Putamen (tissue), 1 donor: Measurements from ENCODE around the gene DGUOK.
"Not testable (repeated sequence)": the region's sequence is repeated elsewhere in the genome, so short reads cannot be mapped to it uniquely, and the experiment has no call there.

Experiments
- DNase-seq: peaks from one replicate; pipeline ENCODE4 v3.0.0-alpha.2; 2016; ENCODE audit warnings: low spot score

Gene DGUOK

DNA sequence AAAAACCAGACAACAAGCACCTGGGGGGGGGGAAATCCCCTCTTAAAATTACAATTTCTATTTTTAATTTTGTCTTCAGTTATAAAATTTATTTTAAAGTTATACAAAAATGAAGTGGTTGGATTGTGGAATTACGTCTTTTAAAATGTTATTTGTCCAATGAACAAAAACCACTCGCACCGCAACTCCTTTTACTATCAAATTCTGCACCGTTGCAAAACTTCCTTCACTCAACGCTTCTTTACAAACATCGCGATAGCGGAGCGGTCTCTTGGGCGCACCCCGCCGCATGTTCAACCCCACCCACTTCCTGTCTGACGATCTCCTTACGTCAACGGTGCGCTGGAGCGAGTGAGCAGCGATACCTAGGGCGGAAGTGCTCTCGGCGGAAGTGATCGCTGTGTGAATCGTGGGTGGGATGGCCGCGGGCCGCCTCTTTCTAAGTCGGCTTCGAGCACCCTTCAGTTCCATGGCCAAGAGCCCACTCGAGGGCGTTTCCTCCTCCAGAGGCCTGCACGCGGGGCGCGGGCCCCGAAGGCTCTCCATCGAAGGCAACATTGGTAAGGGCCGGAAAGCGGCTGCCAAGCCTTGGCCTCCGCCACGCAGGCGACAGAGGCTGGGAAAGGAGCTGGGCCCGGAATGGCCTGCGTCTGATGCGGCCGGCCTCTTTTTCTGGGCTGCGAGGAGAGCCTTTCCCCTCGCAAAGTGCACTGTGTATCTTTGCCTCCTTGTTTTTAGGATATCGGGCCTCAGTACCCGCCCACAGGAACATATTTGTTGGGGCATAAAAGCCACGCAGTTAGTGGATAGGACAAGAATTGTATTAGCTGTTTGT lies at the start of gene DGUOK:
TSS of gene DGUOK (plus strand) at position 388 of the 835 bp plus-strand sequence. CDS start at position 419, 31 bp downstream.
- DNase-seq, result peak; percentile 98

DNA sequence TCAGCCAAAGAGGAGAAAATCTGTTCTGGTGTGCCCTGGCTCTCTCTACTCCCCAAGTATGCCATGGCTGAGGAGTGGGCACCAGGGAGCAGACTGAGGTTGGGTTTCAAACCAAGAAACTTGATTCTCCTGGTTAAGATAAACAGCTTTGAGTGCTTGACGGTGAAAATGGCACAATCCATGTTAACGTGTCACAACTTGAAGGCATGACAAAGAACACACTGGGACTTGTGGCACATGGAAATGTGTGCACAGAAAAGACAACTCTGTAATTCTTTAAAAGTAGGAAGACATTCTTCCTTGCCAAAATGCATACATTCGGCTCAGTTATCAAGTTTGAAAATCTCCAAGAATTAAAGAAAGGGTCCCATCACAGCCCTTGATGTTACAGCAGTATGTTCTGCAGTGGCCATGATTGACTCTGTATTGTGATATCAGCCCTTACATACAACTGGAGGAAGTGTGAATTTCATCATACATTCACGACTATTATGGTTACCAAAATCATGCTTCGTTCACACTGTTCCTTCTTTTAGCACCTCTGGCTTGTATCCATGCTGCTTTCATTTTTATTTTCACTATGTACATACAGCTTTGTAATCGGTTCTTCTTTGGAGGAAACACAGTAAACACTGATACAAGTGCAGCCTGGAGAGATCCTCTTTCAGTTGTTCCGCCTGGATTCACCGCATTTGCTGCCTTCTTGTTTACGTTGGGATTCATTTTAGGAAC lies 49.4 kb upstream of the DGUOK start:
- no peak for DNase-seq

DNA sequence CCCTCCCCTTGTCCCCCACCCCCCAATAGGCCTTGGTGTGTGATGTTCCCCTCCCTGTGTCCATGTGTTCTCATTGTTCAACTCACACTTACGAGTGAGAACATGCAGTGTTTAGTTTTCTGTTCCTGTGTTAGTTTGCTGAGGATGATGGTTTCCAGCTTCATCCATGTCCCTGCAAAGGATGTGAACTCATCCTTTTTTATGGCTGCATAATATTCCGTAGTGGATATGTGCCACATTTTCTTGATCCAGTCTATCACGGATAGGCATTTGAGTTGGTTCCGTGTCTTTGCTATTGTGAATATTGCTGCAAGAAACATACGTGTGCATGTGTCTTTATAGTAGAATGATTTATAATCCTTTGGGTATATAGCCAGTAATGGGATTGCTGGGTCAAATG lies 48.7 kb upstream of the DGUOK start:
- DNase-seq, result not testable (repeated sequence)

DNA sequence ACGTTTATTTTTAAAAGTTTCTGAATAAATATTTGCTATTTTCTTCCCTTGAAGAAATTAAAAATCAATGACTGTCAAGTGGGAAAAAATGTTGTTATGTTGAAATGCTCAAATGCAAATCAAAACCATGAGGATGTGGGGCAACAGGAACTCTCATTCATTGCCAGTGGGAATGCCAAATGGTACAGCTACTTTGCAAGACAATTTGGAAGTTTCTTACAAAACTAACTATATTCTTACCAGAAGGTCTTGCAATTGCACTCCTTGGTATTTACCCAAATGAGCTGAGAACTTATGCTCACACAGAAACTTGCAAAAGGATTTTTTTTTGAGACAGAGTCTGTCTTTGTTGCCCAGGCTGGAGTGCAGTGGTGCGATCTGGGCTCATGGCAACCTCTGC lies 41.3 kb upstream of the DGUOK start:
- DNase-seq, result no peak

DNA sequence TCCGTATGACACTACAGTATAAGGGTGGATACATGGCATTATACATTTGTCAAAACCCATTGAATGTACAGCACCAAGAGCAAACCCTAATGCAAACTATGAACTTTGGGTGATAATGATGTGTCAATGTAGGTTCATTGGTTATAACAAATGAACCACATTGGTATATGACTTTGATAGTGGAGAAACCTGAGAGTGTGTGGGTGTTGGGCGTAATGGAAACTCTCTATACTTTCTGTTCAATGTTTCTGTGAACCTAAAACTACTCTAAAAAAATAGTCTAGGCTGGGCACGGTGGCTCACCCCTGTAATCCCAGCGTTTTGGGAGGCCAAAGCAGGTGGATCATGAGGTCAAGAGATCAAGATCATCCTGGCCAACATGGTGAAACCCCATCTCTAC lies 40.3 kb upstream of the DGUOK start:
- DNase-seq, result no peak

DNA sequence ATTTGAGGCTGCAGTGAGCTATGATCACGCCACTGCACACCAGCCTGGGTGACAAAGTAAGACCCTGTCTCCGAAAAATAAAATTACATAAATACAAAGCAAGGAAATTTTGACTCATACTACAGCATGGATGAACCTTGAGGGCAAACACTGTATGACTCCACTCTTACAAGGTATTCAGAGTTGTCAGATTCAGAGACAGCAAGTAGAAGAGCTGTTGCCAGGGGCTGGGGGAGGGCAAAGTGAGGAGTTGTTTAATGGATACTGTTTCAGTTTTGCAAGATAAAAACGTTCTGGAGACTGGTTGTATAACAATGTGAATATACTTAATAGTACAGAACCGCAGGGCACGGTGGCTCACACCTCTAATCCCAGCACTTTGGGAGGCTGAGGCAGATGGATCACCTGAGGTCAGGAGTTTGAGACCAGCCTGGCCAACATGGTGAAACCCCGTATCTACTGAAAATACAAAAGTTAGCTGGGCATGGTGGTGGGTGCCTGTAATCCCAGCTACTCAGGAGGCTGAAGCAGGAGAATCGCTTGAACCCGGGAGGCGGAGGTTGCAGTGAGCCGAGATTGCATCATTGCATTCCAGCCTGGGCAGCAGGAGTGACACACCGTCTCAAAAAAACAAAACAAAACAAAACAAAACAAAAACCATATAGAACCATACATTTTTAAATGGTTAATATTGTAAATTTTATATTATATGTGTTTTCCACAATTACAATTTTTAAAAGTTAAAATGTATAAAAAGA lies 38.9 kb upstream of the DGUOK start:
- DNase-seq, result not testable (repeated sequence)

DNA sequence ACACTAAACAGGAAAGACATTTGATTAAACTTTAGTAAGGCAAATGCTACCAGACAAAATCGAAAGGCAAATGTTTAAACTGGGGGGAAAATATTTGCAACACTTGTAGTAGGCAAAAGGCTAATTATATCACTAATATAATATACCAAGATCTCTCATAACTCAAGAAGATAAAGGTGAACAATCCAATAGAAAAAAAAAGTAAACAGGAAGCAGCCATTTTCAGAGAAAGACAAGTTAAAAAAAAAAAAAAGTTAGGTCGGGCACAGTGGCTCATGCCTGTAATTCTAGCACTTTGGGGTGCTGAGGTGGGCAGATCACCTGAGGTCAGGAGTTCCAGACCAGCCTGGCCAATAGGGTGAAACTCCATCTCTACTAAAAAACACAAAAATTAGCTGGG lies 38.3 kb upstream of the DGUOK start:
- DNase-seq, result no peak

DNA sequence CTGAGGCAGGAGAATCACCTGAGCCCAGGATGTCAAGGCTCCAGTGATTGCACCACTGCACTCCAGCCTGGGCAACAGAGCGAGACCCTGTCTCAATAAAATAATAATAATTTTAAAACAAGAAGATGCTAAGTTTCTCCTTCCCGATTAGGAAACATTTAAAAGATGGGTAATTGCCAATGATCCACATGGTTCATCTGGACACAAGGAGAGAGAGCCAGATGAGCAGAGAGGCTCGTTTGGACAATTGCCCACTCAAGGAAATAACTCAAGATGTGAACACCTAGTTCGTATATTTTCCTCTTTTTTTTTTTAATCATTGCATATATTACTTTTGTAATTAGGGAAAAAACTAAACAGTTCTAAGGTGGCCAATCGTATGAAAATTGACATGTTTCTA lies 37.5 kb upstream of the DGUOK start:
- DNase-seq, result no peak

DNA sequence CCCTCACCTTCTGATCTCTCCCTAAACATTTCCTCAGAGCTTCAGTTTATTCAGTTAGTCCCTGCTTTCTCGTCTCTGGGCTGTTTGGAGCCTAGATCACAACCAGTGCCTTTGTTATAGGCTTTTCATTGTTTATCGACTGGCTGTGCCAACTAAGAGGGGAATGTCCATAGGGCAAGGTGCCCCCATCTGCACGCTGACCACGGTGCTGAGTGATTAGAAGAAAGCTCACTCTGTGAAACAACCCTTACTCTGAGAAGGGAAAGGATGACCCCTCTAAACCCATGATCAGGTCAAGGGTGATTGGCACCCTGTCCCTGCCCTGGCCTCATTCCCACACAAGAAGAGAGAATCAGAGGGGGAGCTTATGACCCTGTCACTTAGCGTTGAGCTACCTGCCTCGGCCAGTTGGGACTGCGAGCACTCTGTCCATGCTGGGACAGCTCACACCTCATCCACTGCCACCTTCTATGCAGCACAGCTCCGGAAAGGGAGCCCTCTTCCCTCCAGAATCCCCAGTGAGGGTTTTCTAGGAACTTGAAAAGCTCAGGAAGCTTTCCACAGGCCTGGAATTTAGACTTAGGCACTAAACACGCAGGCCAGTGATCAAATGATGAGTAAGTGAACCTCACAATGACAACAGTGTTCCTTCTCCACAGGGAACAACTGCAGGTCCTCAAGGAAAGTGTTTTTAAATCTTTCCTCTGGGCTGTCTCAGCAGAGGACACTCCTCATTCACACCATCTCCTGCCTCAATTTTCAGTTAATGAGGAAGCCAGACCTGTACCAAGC lies 36.2 kb upstream of the DGUOK start:
- DNase-seq, result no peak

DNA sequence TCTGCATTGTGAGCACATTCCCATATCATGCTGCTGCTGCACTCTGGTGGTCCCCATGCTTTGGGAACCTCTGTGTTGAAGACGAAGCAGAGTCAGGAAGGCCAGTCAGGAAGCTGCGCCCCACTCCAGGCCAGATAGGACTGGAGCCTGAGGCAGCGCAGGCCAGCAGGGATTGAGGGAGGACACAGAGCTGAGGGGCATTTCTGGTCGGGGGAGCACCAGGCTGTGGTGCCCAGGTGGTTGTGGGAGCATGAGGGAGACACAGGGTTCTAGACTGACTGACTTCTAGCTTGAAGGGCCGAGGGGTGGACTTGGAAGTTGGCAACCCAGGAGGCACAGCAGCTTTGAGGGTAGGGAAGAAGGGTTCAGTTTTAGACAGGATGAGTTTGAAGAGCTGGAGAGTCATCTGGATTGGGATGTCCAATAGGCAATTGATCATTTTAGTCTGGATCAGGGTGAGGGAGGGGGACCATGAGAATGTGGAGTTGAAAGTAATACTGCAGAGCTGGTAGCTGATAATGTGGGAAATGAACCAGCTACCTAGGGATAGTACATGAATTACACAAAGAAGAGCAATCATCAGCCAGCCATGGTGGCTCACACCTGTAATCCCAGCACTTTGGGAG lies 35.3 kb upstream of the DGUOK start:
- DNase-seq, result no peak

DNA sequence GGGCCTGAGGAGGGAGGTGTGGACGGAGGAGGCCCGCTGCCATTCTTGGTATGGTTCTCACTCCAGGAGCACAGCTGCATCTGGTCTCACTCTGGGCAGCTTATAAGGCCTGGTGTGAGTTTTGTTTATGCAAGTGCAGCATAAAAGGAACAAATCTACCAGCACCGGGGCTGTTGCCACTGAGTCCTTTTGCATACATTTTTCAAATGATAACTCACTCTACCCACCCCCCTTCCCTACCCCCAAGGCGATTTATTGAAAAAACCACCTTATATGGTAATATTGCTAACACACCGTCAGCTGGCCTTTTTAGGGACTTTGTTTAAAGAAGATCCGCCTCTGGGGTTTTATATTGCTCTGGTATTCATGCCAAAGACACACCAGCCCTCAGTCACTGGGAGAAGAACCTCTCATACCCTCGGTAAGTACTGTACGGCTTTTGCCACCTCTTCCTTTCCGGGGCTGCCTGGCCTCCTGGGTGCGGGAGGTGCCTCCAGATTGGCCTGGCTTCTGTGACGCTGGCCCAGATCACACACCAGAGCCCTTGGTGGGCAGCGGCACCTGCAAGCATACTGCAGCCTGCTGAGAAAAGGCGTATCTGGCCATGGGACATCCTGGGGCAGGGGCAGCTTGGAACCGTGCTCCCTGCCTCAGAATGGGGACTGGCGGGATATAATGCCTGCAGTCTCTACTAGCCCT lies 33.9 kb upstream of the DGUOK start, which contains the start of gene ACTG2:
TSS of gene ACTG2 (plus strand) at position 378 of the 699 bp plus-strand sequence. CDS start 8,304 bp downstream, outside the sequence.
- DNase-seq, result no peak

DNA sequence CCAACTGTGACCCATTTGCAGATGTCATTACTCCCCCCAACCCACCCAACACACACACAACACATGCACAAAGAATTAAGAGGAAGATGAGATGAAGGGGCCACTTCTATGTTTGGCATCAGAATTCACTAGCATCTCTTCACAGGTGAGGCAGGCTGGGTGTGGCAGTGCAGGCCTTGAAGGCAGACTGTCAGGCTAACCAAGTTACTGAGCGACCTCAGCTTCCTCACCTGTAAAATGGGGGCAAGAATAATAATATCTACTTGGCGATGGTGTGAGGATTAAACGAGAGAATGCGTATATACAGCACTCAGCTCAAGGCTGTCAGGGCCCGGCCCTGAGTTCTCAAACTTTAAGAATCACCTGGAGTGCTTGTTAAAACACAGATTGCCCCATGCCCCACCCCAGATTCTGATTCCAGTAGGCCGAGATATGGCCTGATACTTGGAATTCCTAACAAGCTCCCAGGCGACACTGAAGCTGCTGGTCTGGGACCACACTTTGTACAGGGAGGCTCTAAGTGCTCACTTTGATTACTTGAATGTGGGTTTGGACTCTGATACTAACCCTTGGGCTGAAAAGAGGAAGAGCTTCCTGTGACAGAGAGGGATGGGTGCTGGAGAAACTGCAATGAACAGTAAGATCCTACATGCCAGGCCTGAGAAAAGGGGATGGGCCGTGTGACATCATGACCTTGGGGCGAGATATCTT lies 32.8 kb upstream of the DGUOK start:
- DNase-seq, result no peak

DNA sequence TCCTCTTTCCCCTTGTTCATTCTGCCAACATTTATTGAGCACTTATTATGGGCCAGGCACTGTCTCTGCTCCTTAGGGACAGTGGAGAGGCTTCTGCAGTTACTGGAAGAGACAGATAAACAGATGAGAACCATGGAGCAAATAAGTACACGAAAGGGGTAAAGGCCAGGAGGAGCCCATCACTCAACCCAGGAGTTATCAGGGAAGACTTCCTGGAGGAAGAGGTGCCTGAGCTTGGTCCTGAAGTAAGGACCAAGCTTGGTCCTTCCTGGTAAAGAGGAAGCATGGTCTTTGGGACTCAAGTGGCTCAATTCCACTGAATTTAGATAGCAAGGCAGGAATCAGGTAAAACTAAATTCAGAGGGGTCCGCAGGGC lies 32.2 kb upstream of the DGUOK start:
- DNase-seq, result no peak

DNA sequence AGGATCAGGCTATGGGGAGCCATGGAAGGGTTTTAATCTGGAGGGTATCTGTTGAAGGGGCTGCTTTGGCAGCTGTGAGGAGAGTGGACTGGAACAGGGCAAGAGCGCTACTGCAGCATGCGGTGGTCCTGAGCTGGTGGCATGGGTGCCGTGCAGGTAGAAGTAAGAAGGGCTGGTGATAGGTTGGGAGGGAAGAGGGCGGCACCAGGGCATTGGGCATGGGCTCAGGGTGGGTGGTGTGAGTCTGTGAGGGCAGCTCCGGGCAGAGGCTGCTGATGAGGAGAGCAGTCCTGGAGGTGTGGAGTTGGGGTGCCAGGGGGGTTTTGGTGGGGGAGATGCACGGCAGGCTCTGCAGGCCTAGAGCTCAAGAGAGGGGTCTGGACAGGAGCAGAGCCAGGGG lies 31.8 kb upstream of the DGUOK start:
- no peak for DNase-seq

DNA sequence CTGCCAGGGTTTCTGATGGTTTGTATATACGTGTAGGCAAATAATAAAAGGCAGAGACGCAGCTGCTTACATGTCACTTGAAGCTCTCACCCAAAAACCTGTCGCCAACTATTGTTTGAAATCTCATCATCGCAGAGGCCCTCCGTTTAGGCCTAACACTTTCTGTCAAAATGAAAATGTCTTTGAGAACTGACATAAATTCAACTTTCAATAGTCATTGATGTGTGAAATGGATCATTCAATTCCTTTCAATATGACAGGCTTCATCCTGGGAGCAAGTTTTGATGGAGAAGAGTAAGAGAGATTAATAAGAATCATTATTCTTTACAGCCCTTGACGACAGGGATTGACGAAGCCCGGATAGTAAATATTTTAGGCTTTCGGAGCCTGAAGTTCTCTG lies 31.2 kb upstream of the DGUOK start:
- DNase-seq, result no peak

DNA sequence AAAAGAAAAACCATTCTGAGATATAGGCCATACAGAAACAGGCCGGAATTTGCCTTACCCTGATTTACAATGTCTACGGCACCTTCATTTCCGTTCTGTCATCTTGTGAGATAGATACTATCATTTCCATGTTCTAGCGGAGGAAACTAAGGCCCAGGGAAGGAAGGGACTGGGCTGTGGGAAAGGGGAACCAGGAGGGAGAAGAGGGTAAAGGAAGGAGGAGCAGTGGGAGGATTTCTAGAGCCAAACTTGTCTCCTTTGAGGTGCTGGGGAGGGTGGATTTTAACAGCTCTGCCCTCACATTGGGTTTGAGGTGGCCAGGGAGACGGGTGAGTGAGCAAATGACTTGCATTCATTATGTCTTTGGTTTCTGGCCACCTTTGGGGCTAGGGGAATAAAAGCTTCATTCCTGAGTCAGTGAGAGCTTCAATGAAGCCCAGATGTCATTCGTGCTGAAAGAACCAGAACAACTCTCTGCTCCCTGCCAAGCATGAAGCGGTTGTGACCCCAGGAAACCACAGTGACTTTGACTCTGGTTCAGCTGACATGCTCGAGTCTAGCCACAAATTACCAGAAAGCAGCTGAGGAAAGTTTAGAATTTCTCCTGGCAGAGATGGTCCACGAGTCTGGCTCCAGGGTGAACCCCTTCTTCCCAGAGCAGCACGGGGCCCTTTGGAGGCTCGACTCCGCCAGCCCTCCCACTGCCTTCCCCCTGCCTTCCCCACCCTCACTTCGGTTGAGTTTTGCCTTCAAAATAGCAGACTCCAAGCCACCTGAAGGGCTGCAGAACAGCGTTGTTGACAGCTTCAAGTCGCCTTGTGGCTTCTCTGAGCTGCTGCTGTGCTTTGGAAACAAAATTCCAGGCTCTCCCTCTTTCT lies 30.1 kb upstream of the DGUOK start:
- no peak for DNase-seq

DNA sequence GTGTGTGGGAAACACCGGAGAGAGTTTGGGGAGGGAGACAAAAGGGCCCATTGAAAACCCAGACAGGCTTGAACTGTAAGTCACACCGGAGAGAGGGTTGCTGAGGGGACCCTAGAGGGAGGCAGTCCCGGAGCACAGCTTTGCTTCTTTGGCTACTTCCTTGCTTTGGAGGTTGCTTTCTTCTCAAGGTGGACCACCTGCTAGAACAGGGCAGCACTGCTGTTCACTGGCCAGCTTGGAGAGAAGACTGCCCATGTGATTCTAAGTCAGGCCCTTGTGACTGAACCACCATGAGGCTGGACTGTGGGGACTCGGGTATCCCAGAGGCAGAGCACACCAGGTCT lies 29.5 kb upstream of the DGUOK start:
- no peak for DNase-seq

DNA sequence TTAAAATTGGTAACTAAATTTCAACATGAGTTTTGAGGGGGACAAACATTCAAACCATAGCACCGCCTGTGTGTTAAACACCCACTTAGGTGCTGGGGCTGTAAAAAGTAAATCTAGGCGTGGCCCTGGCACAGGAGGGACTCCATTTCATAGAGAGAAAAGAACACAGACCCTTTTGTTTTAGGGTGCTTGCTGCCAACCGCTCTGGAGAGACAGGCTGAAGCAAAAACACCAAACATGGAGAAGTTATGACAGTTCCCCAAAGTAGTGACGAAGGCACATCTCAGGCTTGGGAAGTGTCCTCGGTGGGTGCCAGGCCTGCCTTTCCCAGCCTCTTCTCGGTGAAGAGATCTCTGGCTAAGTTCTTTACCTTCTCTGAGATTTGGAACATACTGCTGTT lies 28.7 kb upstream of the DGUOK start:
- no peak for DNase-seq

DNA sequence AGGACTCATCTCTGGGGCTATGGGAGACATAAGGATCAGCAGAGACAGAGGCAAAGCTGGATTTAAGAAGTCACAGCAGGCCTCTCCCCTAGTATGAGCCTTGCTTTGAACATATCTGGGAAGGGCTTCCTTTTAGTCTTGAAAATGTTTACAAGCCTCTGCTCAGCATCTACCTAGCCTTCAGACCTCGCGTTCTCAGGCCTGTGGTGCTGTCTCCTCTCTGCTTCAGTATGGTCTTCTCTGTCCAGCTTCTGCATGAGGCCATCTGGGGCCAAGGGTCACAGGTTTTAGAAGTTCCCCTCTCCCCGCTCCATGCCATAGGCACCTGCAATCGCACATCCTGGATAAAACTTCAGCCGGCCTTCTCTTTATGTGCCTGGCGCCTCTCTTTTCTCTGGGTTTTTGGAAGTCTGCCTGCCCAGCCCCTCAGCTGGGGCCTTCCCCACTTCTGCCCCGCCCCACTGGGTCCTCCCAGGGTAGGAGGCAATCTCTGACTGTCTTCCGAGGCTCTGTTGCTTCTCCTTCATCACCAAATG lies 26.8 kb upstream of the DGUOK start:
- DNase-seq, result no peak
